ENCODE measurements around the gene IL15RA. TPM values are rescaled to one million over a fixed set of nuclear protein-coding genes. Genes with fewer than 3 reads are reported as not detected.
A peak's percentile ranks its signal among the peaks of the same experiment; 100 is the strongest.

The IL15RA gene
- total RNA-seq, 1 experiment from 2014 or later, result 0.66 TPM

- Histone ChIP-seq H3K36me3 (ENCODE audit: control insufficient read depth, insufficient read depth, low read length) (no peaks in the 10 kb centered on the region), H3K27me3 (replicated peaks; ENCODE audit: control insufficient read depth, insufficient read depth, low read length) (no peaks in the 10 kb centered on the region), H3K4me1 (peaks cover 3% of the 10 kb centered on the region; the same call in 1 of the 2 replicates), H3K4me3 (ENCODE audit: low read depth, low read length) (no peak overlapping the region), H3K9me3 (no peaks in the 10 kb centered on the region)
- peak in 1 of 2 experiments; percentile 49 for DNase-seq
- ChIA-PET POLR2A (no interaction called here), CTCF (interaction anchor here (0.7 to 1.0 kb wide), 2 partner anchors 17 to 82 kb away, joined by 4 read pairs; no protein-coding TSS in a partner anchor)
- Mint-ChIP-seq H3K9me3 (ENCODE audit: unreplicated experiment) (no peaks in the 10 kb centered on the region), H3K27me3 (ENCODE audit: insufficient read depth, unreplicated experiment) (no peaks in the 10 kb centered on the region), H3K4me3 (ENCODE audit: unreplicated experiment) (no peak overlapping the region), H3K36me3 (ENCODE audit: insufficient read depth, unreplicated experiment) (peaks cover 5% of the 10 kb centered on the region), H3K4me1 (ENCODE audit: low read depth, unreplicated experiment) (peaks cover 11% of the 10 kb centered on the region), H3K27ac (ENCODE audit: unreplicated experiment) (peak overlapping the region; percentile 27)
- intact Hi-C loops (cut with micrococcal nuclease; ENCODE audit: unreplicated experiment), result no loop called here
- BruUV-seq (replicated peaks), result no TSS peak
- no peak for TF ChIP-seq CTCF (IDR thresholded peaks at IDR 0.05; ENCODE audit: insufficient read depth in 1 of 2, low read depth in 1 of 2, low read length in 1 of 2, severe bottlenecking in 1 of 2, unreplicated experiment in 1 of 2)
Measured at GRCh38 chr10:5951167-5951711, 26.1 kb downstream of the IL15RA start.

GRCh38 chr10:5949009-5949759 is 28.2 kb downstream of the IL15RA start:
- peak; percentile 41 to 82 for TF ChIP-seq CTCF (IDR thresholded peaks at IDR 0.05; ENCODE audit: insufficient read depth in 1 of 2, low read depth in 1 of 2, low read length in 1 of 2, severe bottlenecking in 1 of 2, unreplicated experiment in 1 of 2)
- no peaks in the 10 kb centered on the region for H3K9me3 Mint-ChIP-seq (ENCODE audit: unreplicated experiment)
- intact Hi-C loops (cut with micrococcal nuclease; ENCODE audit: unreplicated experiment), result loop anchor here (1.0 to 5.0 kb wide), 4 partner anchors 65 to 453 kb away; no protein-coding TSS in a partner anchor
- H3K27ac Mint-ChIP-seq (ENCODE audit: unreplicated experiment), result no peak overlapping the region
- H3K27me3 Mint-ChIP-seq (ENCODE audit: insufficient read depth, unreplicated experiment), result no peaks in the 10 kb centered on the region
- peaks cover 5% of the 10 kb centered on the region for H3K36me3 Mint-ChIP-seq (ENCODE audit: insufficient read depth, unreplicated experiment)
- Histone ChIP-seq H3K4me1 (peaks cover 3% of the 10 kb centered on the region; the same call in 1 of the 2 replicates), H3K9me3 (no peaks in the 10 kb centered on the region), H3K36me3 (ENCODE audit: control insufficient read depth, insufficient read depth, low read length) (no peaks in the 10 kb centered on the region), H3K4me3 (ENCODE audit: low read depth, low read length) (no peak overlapping the region), H3K27me3 (replicated peaks; ENCODE audit: control insufficient read depth, insufficient read depth, low read length) (no peaks in the 10 kb centered on the region)
- ChIA-PET CTCF (interaction anchor here (0.7 kb wide), 2 partner anchors 99 to 457 kb away, joined by 3 read pairs; no protein-coding TSS in a partner anchor), POLR2A (no interaction called here)
- H3K4me1 Mint-ChIP-seq (ENCODE audit: low read depth, unreplicated experiment), result peaks cover 11% of the 10 kb centered on the region
- no TSS peak for BruUV-seq (replicated peaks)
- DNase-seq, result peak; percentile 74 to 75
- H3K4me3 Mint-ChIP-seq (ENCODE audit: unreplicated experiment), result no peak overlapping the region

- no peaks in the 10 kb centered on the region for H3K9me3 ChIP-seq
- no peaks in the 10 kb centered on the region for H3K36me3 ChIP-seq (ENCODE audit: control insufficient read depth, insufficient read depth, low read length)
- POLR2A ChIA-PET, result no interaction called here
- H3K27ac Mint-ChIP-seq (ENCODE audit: unreplicated experiment), result no peak overlapping the region
- H3K4me3 ChIP-seq (ENCODE audit: low read depth, low read length), result no peak overlapping the region
- CTCF ChIA-PET, result no interaction called here
- BruUV-seq (replicated peaks), result no TSS peak
- TF ChIP-seq CTCF (IDR thresholded peaks at IDR 0.05; ENCODE audit: insufficient read depth in 1 of 2, low read depth in 1 of 2, low read length in 1 of 2, severe bottlenecking in 1 of 2, unreplicated experiment in 1 of 2), result no peak
- no peak overlapping the region for H3K4me3 Mint-ChIP-seq (ENCODE audit: unreplicated experiment)
- H3K27me3 Mint-ChIP-seq (ENCODE audit: insufficient read depth, unreplicated experiment), result no peaks in the 10 kb centered on the region
- intact Hi-C loops (cut with micrococcal nuclease; ENCODE audit: unreplicated experiment), result loop anchor here (2.0 to 5.0 kb wide), 2 partner anchors 103 to 454 kb away; no protein-coding TSS in a partner anchor
- H3K9me3 Mint-ChIP-seq (ENCODE audit: unreplicated experiment), result no peaks in the 10 kb centered on the region
- H3K36me3 Mint-ChIP-seq (ENCODE audit: insufficient read depth, unreplicated experiment), result peaks cover 5% of the 10 kb centered on the region
- peaks cover 3% of the 10 kb centered on the region; the same call in 1 of the 2 replicates for H3K4me1 ChIP-seq
- peaks cover 16% of the 10 kb centered on the region for H3K4me1 Mint-ChIP-seq (ENCODE audit: low read depth, unreplicated experiment)
- no peak for DNase-seq
- H3K27me3 ChIP-seq (replicated peaks; ENCODE audit: control insufficient read depth, insufficient read depth, low read length), result no peaks in the 10 kb centered on the region
Measured at GRCh38 chr10:5948208-5948585, 29.1 kb downstream of the IL15RA start.
